ENCODE results near the gene COL24A1.

GRCh38 chr1:86150553-86151055, 6.0 kb downstream of the COL24A1 start:
- TF ChIP-seq CTCF (IDR thresholded peaks at IDR 0.05; ENCODE audit: extremely low read depth in 1 of 2, insufficient read depth in 1 of 2, low read depth in 1 of 2, low read length in 2 of 2) (no peak), POLR2AphosphoS5 (IDR thresholded peaks at IDR 0.05; ENCODE audit: insufficient read depth, low read depth, low read length) (no peak), MAX (IDR thresholded peaks at IDR 0.05; ENCODE audit: insufficient read depth, insufficient read length) (no peak), POLR2A (IDR thresholded peaks at IDR 0.05; ENCODE audit: low read depth, low read length) (no peak), EZH2 (IDR thresholded peaks at IDR 0.05; ENCODE audit: borderline replicate concordance, low read depth, low read length, severe bottlenecking) (no peak), MYC (IDR thresholded peaks at IDR 0.05; ENCODE audit: low read depth, low read length) (no peak), GATA2 (IDR thresholded peaks at IDR 0.05; ENCODE audit: insufficient read depth, insufficient read length, low read depth, low read length) (no peak)

Data from endothelial cell of umbilical vein (primary cell).